HG03025 (cell line): ENCODE data around the gene LRMDA.
"Not testable (repeated sequence)": the region's sequence is repeated elsewhere in the genome, so short reads cannot be mapped to it uniquely, and the experiment has no call there.

Source experiments
- ATAC-seq: cut with Tn5 transposase; IDR thresholded peaks from one replicate; pipeline ENCODE4 v1.9.1; 2021; ENCODE audit warnings: mild to moderate bottlenecking, moderate library complexity; ENCODE audit not compliant: unreplicated experiment, low FRiP score

Gene LRMDA

GRCh38 chr10:76558586-76558985 is 1127.2 kb downstream of the LRMDA start:
- no peak for ATAC-seq

DNA sequence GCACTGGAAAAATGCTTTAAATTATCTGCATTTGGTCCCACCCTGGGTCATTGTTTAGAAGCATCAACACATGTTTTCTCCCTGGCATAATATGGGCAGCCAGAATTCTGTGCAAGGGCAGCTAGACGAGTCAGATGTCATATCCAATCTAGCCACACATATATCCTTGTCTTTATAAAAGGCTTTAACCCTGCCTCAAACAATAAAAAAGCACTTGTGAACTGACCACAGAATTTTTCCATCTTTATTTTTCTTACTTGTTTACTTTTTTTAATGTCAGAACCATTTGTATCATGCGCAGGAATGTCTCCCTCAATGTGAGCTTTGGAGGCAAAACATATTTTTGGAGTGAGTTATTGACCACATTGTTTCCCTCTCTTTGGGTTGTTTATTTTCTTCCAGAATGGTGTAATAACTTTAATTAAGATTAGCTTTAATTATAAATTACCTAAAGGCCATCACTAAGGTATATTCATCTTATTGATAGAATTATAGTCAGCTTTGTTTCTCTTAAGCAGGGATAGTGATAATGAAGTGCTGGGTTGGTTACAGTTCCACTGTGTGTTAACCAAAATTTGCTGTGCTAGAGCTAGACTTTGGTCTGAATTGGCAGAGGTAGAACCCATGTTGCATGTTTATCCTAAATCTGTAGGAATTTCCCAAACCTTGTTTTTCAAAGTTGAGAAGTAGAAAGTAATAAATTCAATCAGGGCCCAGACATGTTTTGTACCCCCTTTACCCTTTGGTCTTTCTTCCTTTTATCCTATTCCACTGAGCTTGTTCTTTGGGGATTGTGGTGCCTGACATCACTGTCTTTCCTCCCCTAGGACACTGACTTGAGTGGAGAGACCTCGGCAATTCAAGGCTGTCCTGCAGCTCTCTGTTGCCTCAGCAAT is 1127.8 kb downstream of the LRMDA start:
- no peak for ATAC-seq

GRCh38 chr10:76559892-76560220 is 1128.4 kb downstream of the LRMDA start:
- ATAC-seq, result no peak

- no peak for ATAC-seq
Measured at GRCh38 chr10:76560338-76560737, 1128.9 kb downstream of the LRMDA start.

DNA sequence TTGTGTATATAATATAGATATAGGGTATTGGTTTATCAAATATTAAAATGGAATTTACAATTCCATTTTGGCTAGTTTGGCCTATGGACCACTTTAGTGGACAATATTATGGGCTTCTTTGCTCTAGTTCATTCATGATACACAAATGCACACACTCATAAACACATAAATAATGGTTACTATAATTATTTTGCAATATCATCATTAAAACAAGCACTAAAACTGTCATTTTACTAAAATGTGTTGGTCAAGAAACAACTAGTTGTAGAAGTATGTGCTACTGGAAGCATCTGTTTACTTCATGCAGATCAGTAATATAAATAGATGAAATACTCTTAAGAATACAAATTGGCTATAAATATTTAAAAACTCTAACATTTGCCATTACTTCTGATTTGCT is 1131.9 kb downstream of the LRMDA start:
- ATAC-seq, result no peak

DNA sequence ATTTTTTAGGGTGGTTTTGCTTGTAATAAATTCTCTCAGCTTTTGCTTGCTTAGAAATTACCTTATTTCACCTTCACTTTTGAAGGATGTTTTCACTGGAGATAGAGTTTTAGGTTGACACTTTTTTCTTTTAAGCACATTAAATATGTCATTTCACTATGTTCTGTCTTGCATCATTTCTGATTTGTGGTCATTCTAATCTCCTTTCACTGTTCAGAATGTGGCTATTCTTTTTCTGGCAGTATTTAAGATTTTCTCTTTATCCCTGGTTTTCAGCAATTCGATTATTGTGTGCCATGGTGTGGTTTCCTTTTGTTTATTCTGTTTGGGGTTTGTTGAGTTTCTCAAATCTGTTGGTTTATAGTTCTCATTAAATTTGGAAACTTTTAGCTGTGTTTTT is 1140.6 kb downstream of the LRMDA start:
- no peak for ATAC-seq

DNA sequence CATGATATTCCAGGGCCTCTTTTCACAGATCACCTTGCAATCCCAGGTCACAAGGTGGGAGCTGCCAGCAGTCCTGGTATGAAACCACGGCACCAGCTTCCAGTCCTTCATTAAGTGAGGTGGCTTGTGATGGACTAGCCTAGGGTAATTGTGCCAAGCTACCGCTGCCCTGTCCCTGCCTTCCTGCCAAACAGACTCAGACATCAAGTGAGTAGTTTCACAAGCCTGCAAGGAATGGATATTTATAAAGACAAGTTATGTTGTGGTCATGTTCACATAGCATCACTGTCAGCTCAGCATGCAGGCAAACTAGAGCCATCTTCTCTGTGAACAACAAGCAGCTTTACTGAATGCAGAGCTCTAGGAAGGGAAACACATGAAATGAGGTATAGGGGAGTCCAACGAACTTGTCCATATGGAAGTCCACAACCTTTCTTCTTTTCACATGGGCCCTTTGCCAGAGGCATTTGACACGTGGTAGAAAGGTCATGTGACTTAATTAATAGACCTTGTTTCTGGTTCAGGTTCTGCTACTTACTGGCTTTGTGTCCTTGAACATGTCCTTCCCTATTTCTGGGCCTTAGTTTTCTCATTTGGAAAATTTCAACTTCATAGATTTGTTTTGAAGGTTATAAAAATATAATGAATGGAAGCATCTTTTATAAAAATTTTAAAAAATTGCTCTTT is 1145.0 kb downstream of the LRMDA start:
- no peak for ATAC-seq

- no peak for ATAC-seq
Measured at GRCh38 chr10:76577455-76577854, 1146.0 kb downstream of the LRMDA start.

DNA sequence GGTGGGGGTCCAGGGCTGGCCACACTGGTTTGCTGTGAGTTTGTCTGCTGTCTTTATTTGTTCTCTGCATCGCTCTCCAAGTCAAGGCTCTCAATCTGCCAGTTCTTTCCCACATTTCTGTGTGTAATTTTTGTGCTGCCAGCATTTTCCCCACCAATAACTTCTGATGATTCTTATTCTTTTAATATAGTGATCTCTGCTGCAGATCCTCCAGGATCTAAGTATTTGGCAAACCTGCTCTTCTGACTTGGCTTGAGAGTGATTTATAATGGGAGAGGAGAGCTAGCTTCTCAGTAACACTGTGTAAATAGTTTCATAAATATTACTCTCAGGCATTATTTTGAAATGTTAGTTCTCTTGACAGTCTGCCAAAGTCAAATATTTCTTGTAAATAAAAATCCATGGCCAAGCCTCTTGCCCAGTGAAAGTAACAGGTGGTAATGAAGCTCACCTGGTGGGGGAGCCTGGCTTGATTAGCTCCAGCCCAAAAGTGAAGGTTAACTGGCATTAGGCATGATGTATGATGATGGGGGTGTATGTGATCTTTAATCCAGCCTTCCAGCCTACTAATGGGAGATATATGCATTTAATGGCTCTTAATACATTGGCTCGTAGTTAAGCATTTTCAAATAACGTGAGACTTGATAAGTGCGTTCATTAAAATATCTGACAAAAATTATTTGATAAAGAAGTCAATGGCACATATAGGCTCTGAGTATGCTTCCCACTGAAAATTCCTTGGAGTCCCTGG is 1150.3 kb downstream of the LRMDA start:
- ATAC-seq, result no peak

GRCh38 chr10:76582531-76582930 is 1151.1 kb downstream of the LRMDA start:
- no peak for ATAC-seq

- ATAC-seq, result no peak
Measured at GRCh38 chr10:76583711-76584161, 1152.3 kb downstream of the LRMDA start.

DNA sequence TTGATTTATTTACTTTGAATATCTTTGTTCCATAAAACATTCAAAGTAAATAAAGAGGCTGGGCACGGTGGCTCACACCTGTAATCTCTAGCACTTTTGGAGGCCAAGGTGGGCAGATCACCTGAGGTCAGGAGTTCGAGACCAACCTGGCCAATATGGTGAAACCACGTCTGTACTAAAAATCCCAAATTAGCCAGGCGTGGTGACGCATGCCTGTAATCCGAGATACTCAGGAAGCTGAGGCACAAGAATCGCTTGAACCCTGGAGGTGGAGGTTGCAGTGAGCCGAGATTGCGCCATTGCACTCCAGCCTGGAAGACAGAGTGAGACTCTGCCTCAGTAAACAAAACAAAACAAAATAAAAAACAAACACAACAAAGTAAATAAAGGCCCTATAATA is 1153.0 kb downstream of the LRMDA start:
- ATAC-seq, result not testable (repeated sequence)
